IMR-90 (cell line): Measurements from ENCODE around the gene PCED1B. TPM values are rescaled to one million over a fixed set of nuclear protein-coding genes. Genes with fewer than 3 reads are reported as not detected.
A peak's percentile ranks its signal among the peaks of the same experiment; 100 is the strongest.

Experiments
- ATAC-seq: fragments of 200-7000 bp; cut with Tn5 transposase; 2 replicates; pipeline ENCODE4 v1.9.1; 2020; ENCODE audit warnings: low read depth, mild to moderate bottlenecking, moderate library complexity
- BruUV-seq: library from RNA; stranded (reverse); fragments of 400-500 nt; replicated peaks from 2 replicates; lab custom pipeline; 2021; lab: Mats Ljungman, UMichigan
- CTCF ChIA-PET: fragments of 300-600 bp; formaldehyde crosslinking; extraction: SDS; loops from one replicate; lab custom pipeline; 2021; ENCODE audit warnings: antibody characterized with exemption; lab: Yijun Ruan, JAX
- POLR2A ChIA-PET: fragments of 300-600 bp; sonication (Branson Sonifier 250); formaldehyde crosslinking; loops from one replicate; lab custom pipeline; 2022; ENCODE audit warnings: antibody characterized with exemption; ENCODE audit not compliant: unreplicated experiment; lab: Charles Lee
- DNase-seq: peaks from one replicate; pipeline ENCODE4 v3.0.0; 2013
- H2AFZ ChIP-seq: replicated peaks from 2 replicates; pipeline ENCODE3; 2013; ENCODE audit warnings: low read length, mild to moderate bottlenecking; ENCODE audit not compliant: poor library complexity
- H2AK5ac ChIP-seq: 2 replicates; pipeline ENCODE4 v1.6.1; 2013; ENCODE audit warnings: low read depth, low read length, inconsistent platforms
- H2AK9ac ChIP-seq: replicated peaks from 2 replicates; pipeline ENCODE3; 2013; ENCODE audit warnings: mild to moderate bottlenecking, low read depth, low read length, moderate library complexity; ENCODE audit not compliant: poor library complexity
- H2BK120ac ChIP-seq: 2 replicates; pipeline ENCODE4 v1.6.1; 2013; ENCODE audit warnings: low read depth, low read length, inconsistent platforms
- H2BK15ac ChIP-seq: 3 replicates; pipeline ENCODE4 v1.6.1; 2013; ENCODE audit warnings: low read depth, low read length, inconsistent platforms
- H2BK20ac ChIP-seq: 2 replicates; pipeline ENCODE4 v1.6.1; 2013; ENCODE audit warnings: low read depth, mild to moderate bottlenecking, inconsistent platforms, low read length, moderate library complexity
- H2BK5ac ChIP-seq: 2 replicates; pipeline ENCODE4 v1.6.1; 2013; ENCODE audit warnings: mild to moderate bottlenecking, low read depth, low read length, inconsistent platforms; ENCODE audit not compliant: poor library complexity, severe bottlenecking
- H3K14ac ChIP-seq: replicated peaks from 2 replicates; pipeline ENCODE4 v1.6.1; 2013; ENCODE audit warnings: low read depth, low read length, inconsistent platforms
- H3K18ac ChIP-seq: 2 replicates; pipeline ENCODE4 v1.6.1; 2013; ENCODE audit warnings: low read depth, low read length, control low read depth
- H3K23ac ChIP-seq: 2 replicates; pipeline ENCODE4 v1.6.1; 2013; ENCODE audit warnings: low read depth, low read length, inconsistent platforms
- H3K27ac ChIP-seq: 2 replicates; pipeline ENCODE4 v1.5.1; 2013; ENCODE audit warnings: mild to moderate bottlenecking, control low read depth, low read length; ENCODE audit not compliant: insufficient read depth
- H3K27me3 ChIP-seq: 2 replicates; pipeline ENCODE4 v1.6.1; 2013; ENCODE audit warnings: low read length; ENCODE audit not compliant: control insufficient read depth, insufficient read depth
- H3K36me3 ChIP-seq: 2 replicates; pipeline ENCODE4 v1.6.1; 2013; ENCODE audit warnings: low read length, mixed read lengths; ENCODE audit not compliant: control insufficient read depth, insufficient read depth
- H3K4ac ChIP-seq: 2 replicates; pipeline ENCODE4 v1.6.1; 2013; ENCODE audit warnings: low read depth, low read length, inconsistent platforms
- H3K4me1 ChIP-seq: 2 replicates; pipeline ENCODE4 v1.6.1; 2013; ENCODE audit warnings: low read length, mixed read lengths; ENCODE audit not compliant: control insufficient read depth, insufficient read depth
- H3K4me2 ChIP-seq: 2 replicates; pipeline ENCODE4 v1.6.1; 2013; ENCODE audit warnings: low read depth, mild to moderate bottlenecking, control low read depth, low read length, moderate library complexity
- H3K4me3 ChIP-seq: 2 replicates; pipeline ENCODE4 v1.5.1; 2013; ENCODE audit warnings: low read depth, mild to moderate bottlenecking, control low read depth, low read length, moderate library complexity; ENCODE audit not compliant: insufficient read depth
- H3K56ac ChIP-seq: 2 replicates; pipeline ENCODE4 v1.6.1; 2013; ENCODE audit warnings: low read length, inconsistent platforms; ENCODE audit not compliant: insufficient read depth; ENCODE audit errors: extremely low read depth
- H3K79me1 ChIP-seq, 2 experiments: 2 replicates each; pipeline ENCODE4 v1.6.1; 2013; ENCODE audit warnings: low read length in 2 of 2, inconsistent platforms in 1 of 2, low read depth in 1 of 2
- H3K9ac ChIP-seq: 2 replicates; pipeline ENCODE4 v1.6.1; 2013; ENCODE audit warnings: low read depth, low read length, control low read depth
- H3K9me1 ChIP-seq: 2 replicates; pipeline ENCODE4 v1.6.1; 2013; ENCODE audit warnings: low read length, inconsistent platforms; ENCODE audit not compliant: insufficient read depth
- H3K9me3 ChIP-seq: 2 replicates; pipeline ENCODE4 v1.6.1; 2013; ENCODE audit warnings: low read length; ENCODE audit not compliant: control insufficient read depth, insufficient read depth
- H4K20me1 ChIP-seq: 2 replicates; pipeline ENCODE4 v1.6.1; 2013; ENCODE audit warnings: low read length, inconsistent platforms; ENCODE audit not compliant: insufficient read depth
- H4K5ac ChIP-seq: 2 replicates; pipeline ENCODE4 v1.6.1; 2013; ENCODE audit warnings: mild to moderate bottlenecking, low read depth, low read length, control low read depth
- H4K8ac ChIP-seq, 2 experiments: 2 replicates each; pipeline ENCODE4 v1.6.1; 2013; ENCODE audit warnings: low read depth in 2 of 2, low read length in 2 of 2, control low read depth in 1 of 2, inconsistent platforms in 1 of 2
- H4K91ac ChIP-seq: 2 replicates; pipeline ENCODE4 v1.6.1; 2013; ENCODE audit warnings: low read depth, low read length, inconsistent platforms; ENCODE audit not compliant: insufficient read depth
- BHLHE40 ChIP-seq: fragments of 150-350 bp; IDR thresholded peaks from 2 replicates; pipeline ENCODE4 v1.6.1; 2016; ENCODE audit warnings: mild to moderate bottlenecking, low read depth, low read length
- CEBPB ChIP-seq: IDR thresholded peaks from 2 replicates; pipeline ENCODE4 v1.6.1; 2012; ENCODE audit warnings: low read depth, low read length, improper control_type of control experiment
- CHD1 ChIP-seq: IDR thresholded peaks from 2 replicates; pipeline ENCODE4 v1.6.1; 2012; ENCODE audit warnings: low read depth, low read length, improper control_type of control experiment
- CTCF ChIP-seq: conservative IDR thresholded peaks from 2 replicates; pipeline ENCODE4 v1.5.1; 2012; ENCODE audit warnings: mild to moderate bottlenecking, low read depth, low read length, improper control_type of control experiment
- FOS ChIP-seq: fragments of 150-350 bp; IDR thresholded peaks from 2 replicates; pipeline ENCODE4 v1.6.1; 2016; ENCODE audit warnings: low read depth, low read length
- MAFK ChIP-seq: IDR thresholded peaks from 2 replicates; pipeline ENCODE4 v1.6.1; 2012; ENCODE audit warnings: low read depth, low read length, improper control_type of control experiment
- MAZ ChIP-seq: IDR thresholded peaks from 2 replicates; pipeline ENCODE4 v1.6.1; 2012; ENCODE audit warnings: low read depth, mild to moderate bottlenecking, low read length, improper control_type of control experiment, moderate library complexity, borderline replicate concordance
- MXI1 ChIP-seq: IDR thresholded peaks from 2 replicates; pipeline ENCODE4 v1.6.1; 2012; ENCODE audit warnings: low read depth, mild to moderate bottlenecking, low read length, moderate library complexity, borderline replicate concordance
- NFE2L2 ChIP-seq: fragments of 150-350 bp; IDR thresholded peaks from 2 replicates; pipeline ENCODE4 v1.6.1; 2016; ENCODE audit warnings: low read depth, mild to moderate bottlenecking, low read length
- RAD21 ChIP-seq: IDR thresholded peaks from 2 replicates; pipeline ENCODE4 v1.6.1; 2012; ENCODE audit warnings: low read length, improper control_type of control experiment
- RFX5 ChIP-seq: IDR thresholded peaks from 2 replicates; pipeline ENCODE4 v1.8.0; 2012; ENCODE audit warnings: low read depth, mild to moderate bottlenecking, low read length, moderate library complexity
- SMC3 ChIP-seq: fragments of 150-350 bp; IDR thresholded peaks from 2 replicates; pipeline ENCODE4 v1.6.1; 2016; ENCODE audit warnings: low read depth, mild to moderate bottlenecking, antibody characterized with exemption, low read length, moderate library complexity
- USF2 ChIP-seq: fragments of 150-350 bp; IDR thresholded peaks from 2 replicates; pipeline ENCODE4 v1.6.1; 2017; ENCODE audit warnings: mild to moderate bottlenecking, antibody characterized with exemption, low read length, low read depth
- WGBS, 2 experiments: methylation state at CpG; one replicate each; pipeline versions ENCODE4 v1.1.5 to v1.1.7; 2013; ENCODE audit warnings: missing lambda C conversion rate in 2 of 2; ENCODE audit not compliant: insufficient read length in 1 of 2; ENCODE audit errors: extremely low coverage in 2 of 2; 5-methylcytosine and 5-hydroxymethylcytosine counted together
- dilution Hi-C: fragments of 300-500 bp; cut with HindIII; formaldehyde crosslinking; loops from one replicate; pipeline ENCODE4 v1.14.3; 2018; ENCODE audit warnings: low sequenced_read_pairs; ENCODE audit not compliant: unreplicated experiment
- in situ Hi-C: fragments of 300-500 bp; cut with MboI; formaldehyde crosslinking; loops from 3 replicates; pipeline ENCODE4 v1.14.3; 2019; ENCODE audit warnings: low sequenced_read_pairs, inconsistent platforms, mixed read lengths
- intact Hi-C: fragments of 100-400 bp; cut with micrococcal nuclease; formaldehyde crosslinking; loops from 2 replicates; pipeline ENCODE4 v1.10.0; 2022
- polyA plus RNA-seq, 3 experiments: library from polyadenylated mRNA; depleted of rRNA; stranded (reverse); fragments of >200 nt; gene quantifications; 2 replicates each; pipeline ENCODE4 v1.2.3, GENCODE V29; 2012; ENCODE audit warnings: low replicate concordance in 1 of 3
- total RNA-seq: library from RNA; depleted of rRNA; stranded (reverse); fragments of >200 nt; gene quantifications from 2 replicates; pipeline ENCODE4 v1.2.3, GENCODE V29; 2012
- TF ChIP-seq, protein P1 (sequence below): fragments of 150-350 bp; IDR thresholded peaks from 2 replicates; pipeline ENCODE4 v1.6.1; 2016; ENCODE audit warnings: low read depth, mild to moderate bottlenecking, low read length, moderate library complexity, borderline replicate concordance

PCED1B gene
- total and polyA plus RNA-seq, 2 of the 4 experiments (the other 2 are of a cell fraction) = 0.36 to 2.6 TPM

DNA sequence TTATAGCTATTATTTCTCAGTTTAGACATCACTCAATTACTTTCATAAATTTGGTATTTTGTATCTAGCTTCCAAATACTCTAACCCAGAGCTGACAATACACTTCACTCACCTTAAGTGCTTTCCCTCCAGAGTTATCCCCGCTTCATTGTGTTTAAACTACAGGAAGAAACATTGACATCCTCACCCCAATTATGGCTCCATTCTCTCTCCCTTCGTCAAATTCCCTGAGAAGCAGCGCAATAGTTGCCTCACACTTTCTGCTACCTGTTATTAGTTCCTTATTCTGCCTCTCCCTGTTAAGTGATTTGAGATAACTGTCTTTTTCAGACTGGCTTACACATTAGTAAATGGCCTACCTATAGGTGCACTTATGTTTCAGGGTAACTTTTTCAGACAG, 69.7 kb downstream of the PCED1B start:
- Histone ChIP-seq H3K9ac (no peak overlapping the region), H2AK9ac (no peak overlapping the region), H3K18ac (no peak overlapping the region; the same call in 1 of the 2 replicates), H4K8ac (no peak overlapping the region; a peak in 2 of 4 replicates), H2BK20ac (no peak overlapping the region), H3K23ac (no peak overlapping the region), H3K14ac (no peak overlapping the region), H3K79me1 (no peaks in the 10 kb centered on the region), H2AFZ (no peak overlapping the region), H2BK15ac (peak overlapping the region; percentile 48; the same call in 1 of the 3 replicates), H3K27me3 (no peaks in the 10 kb centered on the region), H2BK5ac (peak overlapping the region; percentile 5), H3K27ac (no peak overlapping the region), H3K36me3 (no peaks in the 10 kb centered on the region), H4K5ac (no peak overlapping the region; the same call in 1 of the 2 replicates), H4K91ac (no peak overlapping the region), H3K9me1 (no peaks in the 10 kb centered on the region), H2BK120ac (no peak overlapping the region), H3K4me2 (no peak overlapping the region), H3K9me3 (no peaks in the 10 kb centered on the region; the same call in 1 of the 2 replicates), H3K4me3 (no peak overlapping the region), H3K4me1 (peaks cover 3% of the 10 kb centered on the region; the same call in 1 of the 2 replicates), H3K4ac (no peak overlapping the region), H3K56ac (no peak overlapping the region), H4K20me1 (no peaks in the 10 kb centered on the region), H2AK5ac (no peak overlapping the region)
- intact Hi-C loops (loop anchor here (5.0 kb wide), 1 partner anchor 52 kb away; no protein-coding TSS in a partner anchor), dilution Hi-C loops (no loop called here), in situ Hi-C loops (no loop called here)
- ATAC-seq = no peak
- WGBS, 2 experiments = 100% methylated on average over 1 of the region's 3 CpGs; no CpG with 5 or more reads in 1 of the 2 experiments
- CTCF ChIA-PET = interaction anchor here (0.7 to 1.0 kb wide), 2 partner anchors 43 to 81 kb away, joined by 3 read pairs; no protein-coding TSS in a partner anchor
- POLR2A ChIA-PET = no interaction called here
- BruUV-seq = no TSS peak
- TF ChIP-seq MAZ (no peak), BHLHE40 (no peak), CTCF (no peak), MAFK (no peak), RAD21 (no peak), RFX5 (no peak), NFE2L2 (no peak), CEBPB (no peak), CHD1 (no peak), USF2 (no peak), FOS (no peak), SMC3 (no peak), MXI1 (no peak)
- TF ChIP-seq, protein P1, sequence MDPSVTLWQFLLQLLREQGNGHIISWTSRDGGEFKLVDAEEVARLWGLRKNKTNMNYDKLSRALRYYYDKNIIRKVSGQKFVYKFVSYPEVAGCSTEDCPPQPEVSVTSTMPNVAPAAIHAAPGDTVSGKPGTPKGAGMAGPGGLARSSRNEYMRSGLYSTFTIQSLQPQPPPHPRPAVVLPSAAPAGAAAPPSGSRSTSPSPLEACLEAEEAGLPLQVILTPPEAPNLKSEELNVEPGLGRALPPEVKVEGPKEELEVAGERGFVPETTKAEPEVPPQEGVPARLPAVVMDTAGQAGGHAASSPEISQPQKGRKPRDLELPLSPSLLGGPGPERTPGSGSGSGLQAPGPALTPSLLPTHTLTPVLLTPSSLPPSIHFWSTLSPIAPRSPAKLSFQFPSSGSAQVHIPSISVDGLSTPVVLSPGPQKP = no peak
- DNase-seq = no peak
